PC-9 (cell line): ENCODE measurements around the gene ARSD. TPM values are rescaled to one million over a fixed set of nuclear protein-coding genes. Genes with fewer than 3 reads are reported as not detected.

ENCODE experiments used
- BruUV-seq: library from RNA; stranded (reverse); fragments of 400-500 nt; replicated peaks from 2 replicates; lab custom pipeline; 2021; lab: Mats Ljungman, UMichigan
- CTCF ChIA-PET: fragments of 300-600 bp; sonication (Branson Sonifier 250); formaldehyde crosslinking; loops from one replicate; lab custom pipeline; 2022; ENCODE audit warnings: antibody characterized with exemption; lab: Charles Lee
- POLR2A ChIA-PET: fragments of 300-600 bp; sonication (Branson Sonifier 250); formaldehyde crosslinking; loops from one replicate; lab custom pipeline; 2022; ENCODE audit warnings: antibody characterized with exemption; ENCODE audit not compliant: unreplicated experiment; lab: Charles Lee
- DNase-seq, 2 experiments: peaks; one replicate each; pipeline versions ENCODE4 v3.0.0 to v3.0.0-alpha.2; 2015 to 2022; ENCODE audit warnings: mixed read lengths in 1 of 2
- H2AFZ ChIP-seq: fragments of 200-600 bp; sonication (generic); 2 replicates; pipeline ENCODE4 v1.8.1; 2017; ENCODE audit warnings: antibody characterized with exemption
- H3F3A ChIP-seq: fragments of 200-600 bp; sonication (generic); 2 replicates; pipeline ENCODE4 v1.8.1; 2017; ENCODE audit warnings: antibody characterized with exemption, mild to moderate bottlenecking, low read depth; ENCODE audit not compliant: insufficient read depth
- H3K27ac ChIP-seq: fragments of 200-600 bp; sonication (generic); 2 replicates; pipeline ENCODE4 v1.6.1; 2016; ENCODE audit warnings: mixed run types
- H3K27me3 ChIP-seq: fragments of 200-600 bp; sonication (generic); 2 replicates; pipeline ENCODE4 v1.6.1; 2016; ENCODE audit warnings: low read depth, mixed run types; ENCODE audit not compliant: insufficient read depth
- H3K36me3 ChIP-seq: fragments of 200-600 bp; sonication (generic); 2 replicates; pipeline ENCODE4 v1.6.1; 2016; ENCODE audit warnings: low read depth, mixed run types
- H3K4me1 ChIP-seq: fragments of 200-600 bp; sonication (generic); replicated peaks from 2 replicates; pipeline ENCODE4 v1.6.1; 2016; ENCODE audit warnings: mixed run types; ENCODE audit not compliant: insufficient read depth
- H3K4me2 ChIP-seq: fragments of 200-600 bp; sonication (generic); 2 replicates; pipeline ENCODE4 v1.6.1; 2017; ENCODE audit warnings: mixed run types
- H3K4me3 ChIP-seq: fragments of 200-600 bp; sonication (generic); 2 replicates; pipeline ENCODE4 v1.6.1; 2016; ENCODE audit warnings: mixed run types
- H3K79me2 ChIP-seq: fragments of 200-600 bp; sonication (generic); 2 replicates; pipeline ENCODE4 v1.6.1; 2017; ENCODE audit warnings: low read depth, mixed run types
- H3K9me2 ChIP-seq: fragments of 200-600 bp; sonication (generic); 2 replicates; pipeline ENCODE4 v1.8.1; 2017; ENCODE audit warnings: mild to moderate bottlenecking; ENCODE audit not compliant: insufficient read depth
- H3K9me3 ChIP-seq: fragments of 200-600 bp; sonication (generic); 2 replicates; pipeline ENCODE4 v1.8.1; 2016; ENCODE audit warnings: low read depth; ENCODE audit not compliant: insufficient read depth
- H4K20me1 ChIP-seq: fragments of 200-600 bp; sonication (generic); 2 replicates; pipeline ENCODE4 v1.8.1; 2017; ENCODE audit not compliant: insufficient read depth
- EZH2 ChIP-seq: fragments of 200-600 bp; sonication (generic); IDR thresholded peaks from 2 replicates; pipeline ENCODE4 v1.8.0; 2017; ENCODE audit warnings: antibody characterized with exemption, low read depth
- intact Hi-C: fragments of 100-400 bp; cut with micrococcal nuclease; formaldehyde crosslinking; loops from one replicate; pipeline ENCODE4 v1.10.0; 2022; ENCODE audit not compliant: unreplicated experiment
- total RNA-seq: library from RNA; stranded (reverse); gene quantifications from 2 replicates; pipeline ENCODE4 v1.2.3, GENCODE V29; 2021
- TF ChIP-seq, protein P1 (sequence below): fragments of 200-600 bp; sonication (generic); conservative IDR thresholded peaks from 2 replicates; pipeline ENCODE4 v1.6.1; 2017; ENCODE audit warnings: mixed run types, antibody characterized with exemption, mild to moderate bottlenecking, moderate library complexity

The ARSD gene
- total RNA-seq, 1 experiment from 2014 or later: 15.5 TPM

DNA sequence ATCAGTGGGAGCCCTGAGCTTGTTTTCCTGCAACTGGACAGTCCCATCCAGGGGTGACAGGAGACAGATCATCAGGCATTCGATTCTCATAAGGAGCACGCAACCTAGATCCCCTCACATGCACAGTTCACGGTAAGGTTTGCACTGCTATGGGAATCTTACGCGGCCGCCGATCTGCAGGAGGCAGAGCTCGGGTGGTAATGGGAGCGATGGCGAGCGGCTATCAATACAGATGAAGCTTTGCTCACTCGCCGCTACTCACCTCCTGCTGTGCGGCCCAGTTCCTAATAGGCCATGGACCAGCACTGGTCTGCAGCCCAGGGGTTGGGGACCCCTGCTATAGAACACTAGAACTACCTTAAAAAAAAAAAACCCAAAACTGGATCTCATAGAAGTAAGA lies 45.4 kb downstream of the ARSD start:
- no peak overlapping the region for H3K27ac ChIP-seq
- H3K36me3 ChIP-seq: no peaks in the 10 kb centered on the region
- BruUV-seq: no TSS peak
- no peaks in the 10 kb centered on the region for H3K9me3 ChIP-seq
- no peak for DNase-seq
- peaks cover 19% of the 10 kb centered on the region; the same call in 1 of the 2 replicates for H3K27me3 ChIP-seq
- ChIA-PET POLR2A (interaction anchor here (0.6 kb wide), 1 partner anchor 23 kb away, joined by 4 read pairs; no protein-coding TSS in a partner anchor), CTCF (no interaction called here)
- intact Hi-C loops: no loop called here
- H3K9me2 ChIP-seq: no peaks in the 10 kb centered on the region; the same call in 1 of the 2 replicates
- H3K4me3 ChIP-seq: no peak overlapping the region
- H3F3A ChIP-seq: no peaks in the 10 kb centered on the region
- no peak for TF ChIP-seq EZH2
- TF ChIP-seq, protein P1, sequence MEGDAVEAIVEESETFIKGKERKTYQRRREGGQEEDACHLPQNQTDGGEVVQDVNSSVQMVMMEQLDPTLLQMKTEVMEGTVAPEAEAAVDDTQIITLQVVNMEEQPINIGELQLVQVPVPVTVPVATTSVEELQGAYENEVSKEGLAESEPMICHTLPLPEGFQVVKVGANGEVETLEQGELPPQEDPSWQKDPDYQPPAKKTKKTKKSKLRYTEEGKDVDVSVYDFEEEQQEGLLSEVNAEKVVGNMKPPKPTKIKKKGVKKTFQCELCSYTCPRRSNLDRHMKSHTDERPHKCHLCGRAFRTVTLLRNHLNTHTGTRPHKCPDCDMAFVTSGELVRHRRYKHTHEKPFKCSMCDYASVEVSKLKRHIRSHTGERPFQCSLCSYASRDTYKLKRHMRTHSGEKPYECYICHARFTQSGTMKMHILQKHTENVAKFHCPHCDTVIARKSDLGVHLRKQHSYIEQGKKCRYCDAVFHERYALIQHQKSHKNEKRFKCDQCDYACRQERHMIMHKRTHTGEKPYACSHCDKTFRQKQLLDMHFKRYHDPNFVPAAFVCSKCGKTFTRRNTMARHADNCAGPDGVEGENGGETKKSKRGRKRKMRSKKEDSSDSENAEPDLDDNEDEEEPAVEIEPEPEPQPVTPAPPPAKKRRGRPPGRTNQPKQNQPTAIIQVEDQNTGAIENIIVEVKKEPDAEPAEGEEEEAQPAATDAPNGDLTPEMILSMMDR: no peak
- no peaks in the 10 kb centered on the region for H3K4me1 ChIP-seq
- no peak overlapping the region for H3K4me2 ChIP-seq
- H3K79me2 ChIP-seq: no peaks in the 10 kb centered on the region
- H2AFZ ChIP-seq: no peak overlapping the region
- H4K20me1 ChIP-seq: no peaks in the 10 kb centered on the region

DNA sequence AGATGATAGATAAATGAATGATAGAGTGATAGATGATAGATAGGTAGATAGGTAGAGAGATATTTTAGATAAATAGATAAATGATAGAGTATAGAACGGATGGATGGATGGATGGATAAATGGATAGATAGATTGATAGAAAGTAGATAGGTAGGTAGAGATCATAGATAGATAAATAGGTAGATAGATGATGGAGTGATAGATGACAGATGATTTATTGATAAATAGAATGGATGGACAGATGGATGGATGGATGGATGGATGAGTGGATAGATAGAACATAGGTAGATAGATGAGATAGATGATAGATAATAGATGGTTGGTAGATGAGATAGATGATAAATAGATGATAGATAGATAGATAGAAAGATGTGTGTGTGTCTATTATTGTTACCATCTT lies 49.5 kb downstream of the ARSD start:
- Histone ChIP-seq H3K27me3 (peaks cover 19% of the 10 kb centered on the region; the same call in 1 of the 2 replicates), H4K20me1 (no peaks in the 10 kb centered on the region), H3K4me2 (no peak overlapping the region), H3K9me2 (no peaks in the 10 kb centered on the region; the same call in 1 of the 2 replicates), H3K36me3 (no peaks in the 10 kb centered on the region), H3K4me3 (no peak overlapping the region), H3K27ac (no peak overlapping the region), H3F3A (no peaks in the 10 kb centered on the region), H3K4me1 (no peaks in the 10 kb centered on the region), H3K79me2 (no peaks in the 10 kb centered on the region), H2AFZ (no peak overlapping the region), H3K9me3 (no peaks in the 10 kb centered on the region)
- no TSS peak for BruUV-seq
- CTCF ChIA-PET: no interaction called here
- DNase-seq: no peak
- POLR2A ChIA-PET: no interaction called here
- intact Hi-C loops: loop anchor here (10.0 kb wide), 1 partner anchor 755 kb away; no protein-coding TSS in a partner anchor
- TF ChIP-seq, protein P1: no peak
- TF ChIP-seq EZH2: no peak

DNA sequence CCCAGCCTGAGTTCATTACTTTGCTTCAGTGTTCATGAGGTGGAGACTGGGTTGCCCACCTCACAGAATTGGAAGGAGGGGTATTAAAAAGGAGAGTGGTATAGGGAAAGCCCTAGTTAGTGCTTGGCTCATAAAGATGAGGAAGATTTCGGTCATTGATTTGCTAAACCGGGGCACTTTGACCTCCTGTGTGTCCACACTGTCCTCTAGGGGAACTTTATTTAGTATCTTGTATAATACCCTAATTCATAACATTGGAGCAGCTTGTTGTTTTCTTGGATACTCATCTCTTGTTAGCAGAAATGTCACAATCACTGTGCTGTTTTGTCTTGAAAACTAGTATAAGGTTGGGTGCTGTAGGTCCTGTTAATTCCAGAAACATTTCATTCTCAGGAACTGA lies 50.6 kb downstream of the ARSD start:
- H3K4me3 ChIP-seq: no peak overlapping the region
- no TSS peak for BruUV-seq
- POLR2A ChIA-PET: no interaction called here
- CTCF ChIA-PET: no interaction called here
- H3K79me2 ChIP-seq: no peaks in the 10 kb centered on the region
- no peaks in the 10 kb centered on the region; the same call in 1 of the 2 replicates for H3K9me2 ChIP-seq
- no peaks in the 10 kb centered on the region for H3K36me3 ChIP-seq
- H3K27ac ChIP-seq: no peak overlapping the region
- TF ChIP-seq, protein P1: no peak
- no peak for TF ChIP-seq EZH2
- H3K4me2 ChIP-seq: no peak overlapping the region
- H4K20me1 ChIP-seq: no peaks in the 10 kb centered on the region
- H3K9me3 ChIP-seq: no peaks in the 10 kb centered on the region
- intact Hi-C loops: loop anchor here (10.0 kb wide), 1 partner anchor 756 kb away; no protein-coding TSS in a partner anchor
- H3K27me3 ChIP-seq: peaks cover 19% of the 10 kb centered on the region; the same call in 1 of the 2 replicates
- H3K4me1 ChIP-seq: no peaks in the 10 kb centered on the region
- no peak for DNase-seq
- no peaks in the 10 kb centered on the region for H3F3A ChIP-seq
- no peak overlapping the region for H2AFZ ChIP-seq
